HepG2 (cell line): ENCODE data around the gene LIME1. TPM values are rescaled to one million over a fixed set of nuclear protein-coding genes. Genes with fewer than 3 reads are reported as not detected.

ENCODE experiments used
- BHLHE40 ChIP-seq: IDR thresholded peaks from 2 replicates; pipeline ENCODE4 v1.6.1; 2011; ENCODE audit warnings: low read length, improper control_type of control experiment
- BRD4 ChIP-seq: sonication (generic); formaldehyde crosslinking; IDR thresholded peaks from 2 replicates; pipeline ENCODE4 v1.4.0; 2020; ENCODE audit warnings: missing genetic modification reagents
- HNRNPLL ChIP-seq: fragments of 200-400 bp; formaldehyde crosslinking; IDR thresholded peaks from 2 replicates; pipeline ENCODE4 v1.6.1; 2017; ENCODE audit warnings: mild to moderate bottlenecking, low read depth, low read length; ENCODE audit not compliant: poor library complexity, severe bottlenecking
- IKZF1 ChIP-seq: fragments of 450-650 bp; IDR thresholded peaks from 2 replicates; pipeline ENCODE4 v1.7.1; 2016
- KDM3A ChIP-seq: IDR thresholded peaks from 2 replicates; pipeline ENCODE4 v1.6.1; 2018; ENCODE audit warnings: low read depth, missing compliant biosample characterization
- PAX8 ChIP-seq: sonication (generic); formaldehyde crosslinking; IDR thresholded peaks from 2 replicates; pipeline ENCODE4 v1.8.0; 2022; ENCODE audit warnings: mild to moderate bottlenecking, missing genetic modification reagents, borderline replicate concordance
- RAD21 ChIP-seq: fragments of 450-650 bp; formaldehyde crosslinking; IDR thresholded peaks from 2 replicates; pipeline ENCODE4 v1.5.0; 2020; ENCODE audit warnings: mild to moderate bottlenecking
- SP5 ChIP-seq: IDR thresholded peaks from 2 replicates; pipeline ENCODE4 v1.6.1; 2016; ENCODE audit warnings: low read depth, borderline replicate concordance
- ZFP1 ChIP-seq: IDR thresholded peaks from 2 replicates; pipeline ENCODE4 v1.6.1; 2016
- ZNF143 ChIP-seq: sonication (generic); formaldehyde crosslinking; IDR thresholded peaks from 2 replicates; pipeline ENCODE4 v1.4.0; 2020; ENCODE audit warnings: missing genetic modification reagents
- ZNF317 ChIP-seq: sonication (generic); formaldehyde crosslinking; IDR thresholded peaks from 2 replicates; pipeline ENCODE4 v1.5.0; 2020; ENCODE audit warnings: mild to moderate bottlenecking, missing genetic modification reagents
- ZNF335 ChIP-seq: sonication (generic); formaldehyde crosslinking; IDR thresholded peaks from 2 replicates; pipeline ENCODE4 v1.4.0; 2020; ENCODE audit warnings: missing genetic modification reagents
- ZNF546 ChIP-seq: sonication (generic); formaldehyde crosslinking; conservative IDR thresholded peaks from 2 replicates; pipeline ENCODE4 v1.8.1; 2023; ENCODE audit warnings: mild to moderate bottlenecking, missing genetic modification reagents
- polyA plus RNA-seq, 8 experiments: library from polyadenylated mRNA; depleted of rRNA in 3 of 8; stranded (reverse) in 7 of 8; unstranded in 1 of 8; fragments of >200 nt; fragmentation: Illumina TruSeq in 4 of 8; extraction: Trizol in 4 of 8; gene quantifications; 2 replicates each; pipeline versions ENCODE4 v1.2.1 to v1.2.3, GENCODE V29; 2011 to 2016; ENCODE audit warnings: low read depth in 4 of 8, missing spikeins in 1 of 8, mixed read lengths in 1 of 8; ENCODE audit not compliant: insufficient read depth in 1 of 8
- total RNA-seq, 5 experiments: library from RNA; depleted of rRNA; stranded (reverse); fragments of >200 nt; fragmentation: Illumina TruSeq; extraction: Trizol; gene quantifications; 2 replicates each; pipeline ENCODE4 v1.2.3, GENCODE V29; 2016; ENCODE audit warnings: low read depth in 1 of 5
- TF ChIP-seq, protein P1 (sequence below): sonication (generic); formaldehyde crosslinking; IDR thresholded peaks from 2 replicates; pipeline ENCODE4 v1.5.0; 2020; ENCODE audit warnings: mild to moderate bottlenecking, missing genetic modification reagents, moderate library complexity
- TF ChIP-seq, protein P2 (sequence below): sonication (generic); formaldehyde crosslinking; IDR thresholded peaks from 2 replicates; pipeline ENCODE4 v1.4.0; 2020; ENCODE audit warnings: missing genetic modification reagents, low read depth, mild to moderate bottlenecking, borderline replicate concordance
- TF ChIP-seq, protein P3 (sequence below): sonication (generic); formaldehyde crosslinking; IDR thresholded peaks from 2 replicates; pipeline ENCODE4 v1.5.1; 2020; ENCODE audit warnings: missing genetic modification reagents, mild to moderate bottlenecking, borderline replicate concordance
- TF ChIP-seq, protein P4 (sequence below): sonication (generic); formaldehyde crosslinking; IDR thresholded peaks from 2 replicates; pipeline ENCODE4 v1.4.0; 2020; ENCODE audit warnings: low read depth, mild to moderate bottlenecking, missing genetic modification reagents
- TF ChIP-seq, protein P5 (sequence below): sonication (generic); formaldehyde crosslinking; IDR thresholded peaks from 2 replicates; pipeline ENCODE4 v1.5.1; 2020; ENCODE audit warnings: mild to moderate bottlenecking, missing genetic modification reagents
- TF ChIP-seq, protein P6 (sequence below): sonication (generic); formaldehyde crosslinking; IDR thresholded peaks from 2 replicates; pipeline ENCODE4 v1.4.0; 2020; ENCODE audit warnings: mild to moderate bottlenecking, missing genetic modification reagents

The LIME1 gene
- total and polyA plus RNA-seq, 2 of the 13 experiments (the other 11 are each of a cell fraction or from before 2014, with no cell fraction given): 13.0 to 61.5 TPM

DNA sequence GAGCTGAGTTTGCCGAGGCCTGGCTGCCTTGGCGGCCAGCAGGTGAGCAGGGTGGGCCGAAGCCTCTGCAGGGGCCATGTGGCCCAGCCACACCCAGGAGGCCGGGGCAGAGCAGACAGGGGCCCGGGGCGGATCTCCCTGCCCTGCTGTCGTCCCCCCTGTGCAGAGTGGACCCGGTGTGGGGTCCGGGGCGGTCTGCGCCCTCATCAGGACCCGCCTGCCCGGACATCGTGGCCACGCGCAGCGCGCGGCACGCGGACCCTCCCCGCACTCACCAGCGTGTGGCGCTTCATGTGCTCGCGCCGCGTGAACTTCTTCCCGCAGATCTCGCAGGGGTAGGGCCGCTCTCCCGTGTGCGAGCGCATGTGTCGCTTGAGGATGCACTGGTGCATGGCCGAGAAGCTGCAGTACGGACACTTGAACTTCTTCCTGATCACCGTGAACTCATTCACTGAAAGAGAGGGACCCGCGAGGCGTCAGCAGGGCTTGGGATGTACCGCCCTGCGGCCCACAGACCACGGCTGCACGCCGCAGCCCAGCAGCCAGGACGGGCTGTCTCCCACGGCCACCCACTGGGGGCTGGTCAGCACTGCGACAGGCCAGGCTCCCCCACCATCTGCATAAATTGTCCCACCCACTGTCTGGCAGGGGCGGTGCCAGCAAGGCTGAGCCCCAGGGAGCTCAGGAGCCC is 16.1 kb downstream of the LIME1 start (continued):
- TF ChIP-seq, protein P1, sequence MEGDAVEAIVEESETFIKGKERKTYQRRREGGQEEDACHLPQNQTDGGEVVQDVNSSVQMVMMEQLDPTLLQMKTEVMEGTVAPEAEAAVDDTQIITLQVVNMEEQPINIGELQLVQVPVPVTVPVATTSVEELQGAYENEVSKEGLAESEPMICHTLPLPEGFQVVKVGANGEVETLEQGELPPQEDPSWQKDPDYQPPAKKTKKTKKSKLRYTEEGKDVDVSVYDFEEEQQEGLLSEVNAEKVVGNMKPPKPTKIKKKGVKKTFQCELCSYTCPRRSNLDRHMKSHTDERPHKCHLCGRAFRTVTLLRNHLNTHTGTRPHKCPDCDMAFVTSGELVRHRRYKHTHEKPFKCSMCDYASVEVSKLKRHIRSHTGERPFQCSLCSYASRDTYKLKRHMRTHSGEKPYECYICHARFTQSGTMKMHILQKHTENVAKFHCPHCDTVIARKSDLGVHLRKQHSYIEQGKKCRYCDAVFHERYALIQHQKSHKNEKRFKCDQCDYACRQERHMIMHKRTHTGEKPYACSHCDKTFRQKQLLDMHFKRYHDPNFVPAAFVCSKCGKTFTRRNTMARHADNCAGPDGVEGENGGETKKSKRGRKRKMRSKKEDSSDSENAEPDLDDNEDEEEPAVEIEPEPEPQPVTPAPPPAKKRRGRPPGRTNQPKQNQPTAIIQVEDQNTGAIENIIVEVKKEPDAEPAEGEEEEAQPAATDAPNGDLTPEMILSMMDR (CRISPR knock-in tag): 0 out of 2 replicates have a peak, but pooled peaks have one; percentile 18
- TF ChIP-seq BHLHE40 (no peak), PAX8 (CRISPR knock-in tag) (no peak), ZFP1 (no peak), HNRNPLL (no peak), IKZF1 (no peak), BRD4 (CRISPR knock-in tag) (0 out of 2 replicates have a peak, but pooled peaks have one; percentile 28), ZNF546 (CRISPR knock-in tag) (no peak), ZNF317 (CRISPR knock-in tag) (no peak), SP5 (CRISPR knock-in tag) (no peak), KDM3A (no peak), RAD21 (CRISPR knock-in tag) (no peak), ZNF143 (no peak), ZNF335 (no peak)
- TF ChIP-seq, protein P2, sequence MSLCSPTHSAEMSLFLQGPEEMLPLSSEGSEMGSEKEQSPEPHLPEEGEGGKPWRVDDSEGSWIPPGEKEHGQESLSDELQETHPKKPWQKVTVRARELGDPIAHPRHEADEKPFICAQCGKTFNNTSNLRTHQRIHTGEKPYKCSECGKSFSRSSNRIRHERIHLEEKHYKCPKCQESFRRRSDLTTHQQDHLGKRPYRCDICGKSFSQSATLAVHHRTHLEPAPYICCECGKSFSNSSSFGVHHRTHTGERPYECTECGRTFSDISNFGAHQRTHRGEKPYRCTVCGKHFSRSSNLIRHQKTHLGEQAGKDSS (CRISPR knock-in tag): no peak
- TF ChIP-seq, protein P3, sequence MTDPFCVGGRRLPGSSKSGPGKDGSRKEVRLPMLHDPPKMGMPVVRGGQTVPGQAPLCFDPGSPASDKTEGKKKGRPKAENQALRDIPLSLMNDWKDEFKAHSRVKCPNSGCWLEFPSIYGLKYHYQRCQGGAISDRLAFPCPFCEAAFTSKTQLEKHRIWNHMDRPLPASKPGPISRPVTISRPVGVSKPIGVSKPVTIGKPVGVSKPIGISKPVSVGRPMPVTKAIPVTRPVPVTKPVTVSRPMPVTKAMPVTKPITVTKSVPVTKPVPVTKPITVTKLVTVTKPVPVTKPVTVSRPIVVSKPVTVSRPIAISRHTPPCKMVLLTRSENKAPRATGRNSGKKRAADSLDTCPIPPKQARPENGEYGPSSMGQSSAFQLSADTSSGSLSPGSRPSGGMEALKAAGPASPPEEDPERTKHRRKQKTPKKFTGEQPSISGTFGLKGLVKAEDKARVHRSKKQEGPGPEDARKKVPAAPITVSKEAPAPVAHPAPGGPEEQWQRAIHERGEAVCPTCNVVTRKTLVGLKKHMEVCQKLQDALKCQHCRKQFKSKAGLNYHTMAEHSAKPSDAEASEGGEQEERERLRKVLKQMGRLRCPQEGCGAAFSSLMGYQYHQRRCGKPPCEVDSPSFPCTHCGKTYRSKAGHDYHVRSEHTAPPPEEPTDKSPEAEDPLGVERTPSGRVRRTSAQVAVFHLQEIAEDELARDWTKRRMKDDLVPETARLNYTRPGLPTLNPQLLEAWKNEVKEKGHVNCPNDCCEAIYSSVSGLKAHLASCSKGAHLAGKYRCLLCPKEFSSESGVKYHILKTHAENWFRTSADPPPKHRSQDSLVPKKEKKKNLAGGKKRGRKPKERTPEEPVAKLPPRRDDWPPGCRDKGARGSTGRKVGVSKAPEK (CRISPR knock-in tag): no peak
- TF ChIP-seq, protein P4, sequence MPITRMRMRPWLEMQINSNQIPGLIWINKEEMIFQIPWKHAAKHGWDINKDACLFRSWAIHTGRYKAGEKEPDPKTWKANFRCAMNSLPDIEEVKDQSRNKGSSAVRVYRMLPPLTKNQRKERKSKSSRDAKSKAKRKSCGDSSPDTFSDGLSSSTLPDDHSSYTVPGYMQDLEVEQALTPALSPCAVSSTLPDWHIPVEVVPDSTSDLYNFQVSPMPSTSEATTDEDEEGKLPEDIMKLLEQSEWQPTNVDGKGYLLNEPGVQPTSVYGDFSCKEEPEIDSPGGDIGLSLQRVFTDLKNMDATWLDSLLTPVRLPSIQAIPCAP: no peak
- TF ChIP-seq, protein P5, sequence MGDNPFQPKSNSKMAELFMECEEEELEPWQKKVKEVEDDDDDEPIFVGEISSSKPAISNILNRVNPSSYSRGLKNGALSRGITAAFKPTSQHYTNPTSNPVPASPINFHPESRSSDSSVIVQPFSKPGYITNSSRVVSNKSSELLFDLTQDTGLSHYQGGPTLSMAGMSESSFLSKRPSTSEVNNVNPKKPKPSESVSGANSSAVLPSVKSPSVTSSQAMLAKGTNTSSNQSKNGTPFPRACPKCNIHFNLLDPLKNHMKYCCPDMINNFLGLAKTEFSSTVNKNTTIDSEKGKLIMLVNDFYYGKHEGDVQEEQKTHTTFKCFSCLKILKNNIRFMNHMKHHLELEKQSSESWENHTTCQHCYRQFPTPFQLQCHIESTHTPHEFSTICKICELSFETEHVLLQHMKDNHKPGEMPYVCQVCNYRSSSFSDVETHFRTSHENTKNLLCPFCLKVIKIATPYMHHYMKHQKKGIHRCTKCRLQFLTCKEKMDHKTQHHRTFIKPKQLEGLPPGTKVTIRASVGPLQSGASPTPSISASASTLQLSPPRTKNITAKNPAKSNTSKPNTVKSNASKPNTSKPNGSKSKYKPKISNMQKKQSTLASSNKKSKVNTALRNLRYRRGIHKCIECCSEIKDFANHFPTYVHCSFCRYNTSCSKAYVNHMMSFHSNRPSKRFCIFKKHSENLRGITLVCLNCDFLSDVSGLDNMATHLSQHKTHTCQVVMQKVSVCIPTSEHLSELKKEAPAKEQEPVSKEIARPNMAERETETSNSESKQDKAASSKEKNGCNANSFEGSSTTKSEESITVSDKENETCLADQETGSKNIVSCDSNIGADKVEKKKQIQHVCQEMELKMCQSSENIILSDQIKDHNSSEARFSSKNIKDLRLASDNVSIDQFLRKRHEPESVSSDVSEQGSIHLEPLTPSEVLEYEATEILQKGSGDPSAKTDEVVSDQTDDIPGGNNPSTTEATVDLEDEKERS (CRISPR knock-in tag): no peak
- TF ChIP-seq, protein P6, sequence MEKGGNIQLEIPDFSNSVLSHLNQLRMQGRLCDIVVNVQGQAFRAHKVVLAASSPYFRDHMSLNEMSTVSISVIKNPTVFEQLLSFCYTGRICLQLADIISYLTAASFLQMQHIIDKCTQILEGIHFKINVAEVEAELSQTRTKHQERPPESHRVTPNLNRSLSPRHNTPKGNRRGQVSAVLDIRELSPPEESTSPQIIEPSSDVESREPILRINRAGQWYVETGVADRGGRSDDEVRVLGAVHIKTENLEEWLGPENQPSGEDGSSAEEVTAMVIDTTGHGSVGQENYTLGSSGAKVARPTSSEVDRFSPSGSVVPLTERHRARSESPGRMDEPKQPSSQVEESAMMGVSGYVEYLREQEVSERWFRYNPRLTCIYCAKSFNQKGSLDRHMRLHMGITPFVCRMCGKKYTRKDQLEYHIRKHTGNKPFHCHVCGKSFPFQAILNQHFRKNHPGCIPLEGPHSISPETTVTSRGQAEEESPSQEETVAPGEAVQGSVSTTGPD (CRISPR knock-in tag): no peak
